Endodermal cell (in vitro differentiated cells): ENCODE measurements around the gene ST7. TPM values are rescaled to one million over a fixed set of nuclear protein-coding genes. Genes with fewer than 3 reads are reported as not detected.

Experiments
- DNase-seq: peaks from one replicate; pipeline ENCODE4 v3.0.0-alpha.2; 2017
- H3K27ac ChIP-seq: 2 replicates; pipeline ENCODE4 v1.5.1; 2013; ENCODE audit warnings: mild to moderate bottlenecking, low read depth, low read length, moderate library complexity
- H3K27me3 ChIP-seq: 2 replicates; pipeline ENCODE4 v1.6.1; 2013; ENCODE audit warnings: mild to moderate bottlenecking, low read length, moderate library complexity; ENCODE audit not compliant: insufficient read depth, control insufficient read depth, poor library complexity, severe bottlenecking
- H3K36me3 ChIP-seq: 2 replicates; pipeline ENCODE4 v1.7.0; 2013; ENCODE audit warnings: mild to moderate bottlenecking, low read length, moderate library complexity; ENCODE audit not compliant: control insufficient read depth, insufficient read depth
- H3K4me1 ChIP-seq: one replicate; pipeline ENCODE4 v1.7.0; 2013; ENCODE audit warnings: low read length; ENCODE audit not compliant: control insufficient read depth, insufficient read depth
- H3K4me3 ChIP-seq: 2 replicates; pipeline ENCODE4 v1.5.1; 2013; ENCODE audit warnings: mild to moderate bottlenecking, low read length, moderate library complexity
- H3K9ac ChIP-seq: 2 replicates; pipeline ENCODE4 v1.6.1; 2013; ENCODE audit warnings: mild to moderate bottlenecking, low read length, moderate library complexity; ENCODE audit not compliant: poor library complexity, severe bottlenecking; ENCODE audit errors: extremely low read depth
- H3K9me3 ChIP-seq: 2 replicates; pipeline ENCODE4 v1.6.1; 2013; ENCODE audit warnings: mild to moderate bottlenecking, low read length, moderate library complexity; ENCODE audit not compliant: control insufficient read depth
- H3K27ac Mint-ChIP-seq: 2 replicates; pipeline ENCODE4 v1.8.0; 2020; ENCODE audit warnings: mixed read lengths
- H3K27me3 Mint-ChIP-seq: 2 replicates; pipeline ENCODE4 v1.8.0; 2021; ENCODE audit warnings: mild to moderate bottlenecking, mixed read lengths; ENCODE audit not compliant: insufficient read depth
- H3K36me3 Mint-ChIP-seq: 2 replicates; pipeline ENCODE4 v1.8.0; 2020; ENCODE audit warnings: low read depth, mixed read lengths
- H3K4me1 Mint-ChIP-seq: 2 replicates; pipeline ENCODE4 v1.8.0; 2020; ENCODE audit warnings: mixed read lengths
- H3K4me3 Mint-ChIP-seq: 2 replicates; pipeline ENCODE4 v1.8.0; 2020; ENCODE audit warnings: mild to moderate bottlenecking, moderate library complexity, mixed read lengths
- H3K9me3 Mint-ChIP-seq: 2 replicates; pipeline ENCODE4 v1.8.0; 2020; ENCODE audit warnings: mild to moderate bottlenecking, mixed read lengths
- WGBS, 2 experiments: methylation state at CpG; one replicate each; pipeline versions ENCODE4 v1.1.5 to v1.1.7; 2013; ENCODE audit warnings: missing lambda C conversion rate in 2 of 2, mixed read lengths in 1 of 2; ENCODE audit not compliant: insufficient coverage in 1 of 2, insufficient read length in 1 of 2; 5-methylcytosine and 5-hydroxymethylcytosine counted together
- total RNA-seq, 2 donors: library from RNA; stranded (reverse); fragmentation: NEBNext Ultra II Directional in 1 of 2; extraction: Animal tissue kit (Norgen Biotek cat#: 25700) in 1 of 2; gene quantifications; 2 replicates in 1 of 2; 3 replicates in 1 of 2; pipeline ENCODE4 v1.2.1, GENCODE V29; 2021
- TF ChIP-seq, protein P1 (sequence below): fragments of 200-600 bp; sonication (generic); conservative IDR thresholded peaks from 2 replicates; pipeline ENCODE4 v1.5.0; 2021; ENCODE audit warnings: antibody characterized with exemption, mild to moderate bottlenecking

The ST7 gene
- total RNA-seq, 2 donors from 2014 or later = 6.4 to 8.9 TPM

DNA sequence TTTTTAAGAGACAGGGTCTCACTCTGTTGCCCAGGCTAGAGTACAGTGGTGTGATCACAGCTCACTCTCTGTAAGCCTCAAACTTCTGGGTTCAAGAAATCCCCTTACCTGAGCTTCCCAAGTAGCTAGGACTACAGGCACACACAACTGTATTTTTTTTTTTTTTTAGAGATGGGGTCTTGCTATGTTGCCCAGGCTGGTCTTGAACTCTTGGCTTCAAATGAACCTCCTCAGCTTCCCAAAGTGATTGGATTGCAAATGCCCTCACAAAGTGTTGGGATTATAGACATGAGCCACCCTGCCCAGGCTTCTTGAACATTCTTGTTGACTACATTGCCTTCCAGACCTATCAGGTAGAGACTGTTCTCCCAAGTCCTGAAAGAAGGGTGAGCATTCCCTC, 296.9 kb downstream of the ST7 start:
- H3K36me3 ChIP-seq = no peaks in the 10 kb centered on the region
- no peak overlapping the region for H3K4me3 ChIP-seq
- Mint-ChIP-seq H3K4me3 (no peak overlapping the region), H3K27ac (no peak overlapping the region), H3K9me3 (peaks cover 8% of the 10 kb centered on the region), H3K27me3 (peaks cover 6% of the 10 kb centered on the region), H3K36me3 (no peaks in the 10 kb centered on the region), H3K4me1 (no peaks in the 10 kb centered on the region)
- TF ChIP-seq, protein P1, sequence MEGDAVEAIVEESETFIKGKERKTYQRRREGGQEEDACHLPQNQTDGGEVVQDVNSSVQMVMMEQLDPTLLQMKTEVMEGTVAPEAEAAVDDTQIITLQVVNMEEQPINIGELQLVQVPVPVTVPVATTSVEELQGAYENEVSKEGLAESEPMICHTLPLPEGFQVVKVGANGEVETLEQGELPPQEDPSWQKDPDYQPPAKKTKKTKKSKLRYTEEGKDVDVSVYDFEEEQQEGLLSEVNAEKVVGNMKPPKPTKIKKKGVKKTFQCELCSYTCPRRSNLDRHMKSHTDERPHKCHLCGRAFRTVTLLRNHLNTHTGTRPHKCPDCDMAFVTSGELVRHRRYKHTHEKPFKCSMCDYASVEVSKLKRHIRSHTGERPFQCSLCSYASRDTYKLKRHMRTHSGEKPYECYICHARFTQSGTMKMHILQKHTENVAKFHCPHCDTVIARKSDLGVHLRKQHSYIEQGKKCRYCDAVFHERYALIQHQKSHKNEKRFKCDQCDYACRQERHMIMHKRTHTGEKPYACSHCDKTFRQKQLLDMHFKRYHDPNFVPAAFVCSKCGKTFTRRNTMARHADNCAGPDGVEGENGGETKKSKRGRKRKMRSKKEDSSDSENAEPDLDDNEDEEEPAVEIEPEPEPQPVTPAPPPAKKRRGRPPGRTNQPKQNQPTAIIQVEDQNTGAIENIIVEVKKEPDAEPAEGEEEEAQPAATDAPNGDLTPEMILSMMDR = no peak
- H3K27me3 ChIP-seq = no peaks in the 10 kb centered on the region
- no peaks in the 10 kb centered on the region for H3K4me1 ChIP-seq
- H3K27ac ChIP-seq = no peak overlapping the region
- H3K9ac ChIP-seq = no peak overlapping the region
- H3K9me3 ChIP-seq = no peaks in the 10 kb centered on the region
- no peak for DNase-seq

DNA sequence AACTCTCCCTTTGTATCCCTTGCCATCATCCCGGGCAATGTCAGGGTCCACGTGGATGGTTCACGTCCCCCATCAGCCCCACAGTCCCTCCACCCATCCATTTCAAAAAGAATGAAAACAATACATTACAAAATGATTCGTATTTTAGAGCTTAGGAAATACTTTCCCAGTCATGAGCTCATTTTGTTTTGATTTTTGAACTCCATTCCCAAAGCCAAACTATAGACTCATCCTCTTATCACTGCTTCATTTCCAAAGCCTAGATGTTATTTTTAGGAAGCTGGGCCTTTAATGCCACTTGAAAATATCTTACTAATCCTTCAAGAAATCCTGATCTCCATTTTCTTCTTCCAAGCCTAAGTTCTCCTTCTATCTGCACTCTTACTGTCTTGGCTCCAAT, 297.5 kb downstream of the ST7 start:
- Mint-ChIP-seq H3K27me3 (peaks cover 7% of the 10 kb centered on the region), H3K4me3 (no peak overlapping the region), H3K4me1 (no peaks in the 10 kb centered on the region), H3K9me3 (peaks cover 3% of the 10 kb centered on the region), H3K36me3 (no peaks in the 10 kb centered on the region), H3K27ac (no peak overlapping the region)
- no peak for DNase-seq
- H3K36me3 ChIP-seq = no peaks in the 10 kb centered on the region
- no peaks in the 10 kb centered on the region for H3K9me3 ChIP-seq
- TF ChIP-seq, protein P1 = no peak
- 77 to 100% methylated on average over 1 to 4 of the region's 4 CpGs for WGBS, 2 experiments
- H3K27me3 ChIP-seq = no peaks in the 10 kb centered on the region
- H3K9ac ChIP-seq = no peak overlapping the region
- no peaks in the 10 kb centered on the region for H3K4me1 ChIP-seq
- no peak overlapping the region for H3K4me3 ChIP-seq
- H3K27ac ChIP-seq = no peak overlapping the region

DNA sequence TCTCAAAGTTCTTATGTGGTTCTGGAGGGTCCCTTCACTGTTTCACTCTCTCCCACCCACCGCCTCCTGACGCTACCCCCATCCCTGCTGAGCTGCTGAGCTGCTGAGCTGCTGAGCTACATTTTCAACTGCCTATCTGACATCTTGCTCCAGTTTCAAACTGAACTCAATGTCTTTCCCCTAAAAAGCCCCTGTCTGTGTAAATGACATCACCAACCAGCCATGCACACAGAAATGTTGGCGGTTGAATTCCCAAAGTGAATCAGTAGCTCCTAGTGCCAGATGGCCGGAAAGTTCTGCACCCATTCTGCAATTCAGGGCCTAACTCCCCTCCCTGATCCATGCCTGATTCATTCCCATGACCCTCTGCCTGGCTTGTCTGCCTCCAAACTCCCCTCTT, 298.4 kb downstream of the ST7 start:
- WGBS, 2 experiments = 83 to 91% methylated on average over 4 of the region's 4 CpGs
- no peak overlapping the region for H3K27ac ChIP-seq

More for the DNA sequence above, 298.4 kb downstream of the ST7 start:
- no peaks in the 10 kb centered on the region for H3K4me1 Mint-ChIP-seq
- no peak overlapping the region for H3K4me3 Mint-ChIP-seq
- no peaks in the 10 kb centered on the region for H3K36me3 ChIP-seq
- H3K27ac Mint-ChIP-seq = no peak overlapping the region
- H3K36me3 Mint-ChIP-seq = no peaks in the 10 kb centered on the region
- H3K4me3 ChIP-seq = no peak overlapping the region
- H3K9me3 ChIP-seq = no peaks in the 10 kb centered on the region
- H3K9me3 Mint-ChIP-seq = no peaks in the 10 kb centered on the region
- TF ChIP-seq, protein P1 = no peak
- no peaks in the 10 kb centered on the region for H3K4me1 ChIP-seq
- DNase-seq = no peak
- peaks cover 7% of the 10 kb centered on the region for H3K27me3 Mint-ChIP-seq
- no peak overlapping the region for H3K9ac ChIP-seq
- no peaks in the 10 kb centered on the region for H3K27me3 ChIP-seq
